ENCODE measurements around the gene TMPRSS12.

TMPRSS12 gene

DNA sequence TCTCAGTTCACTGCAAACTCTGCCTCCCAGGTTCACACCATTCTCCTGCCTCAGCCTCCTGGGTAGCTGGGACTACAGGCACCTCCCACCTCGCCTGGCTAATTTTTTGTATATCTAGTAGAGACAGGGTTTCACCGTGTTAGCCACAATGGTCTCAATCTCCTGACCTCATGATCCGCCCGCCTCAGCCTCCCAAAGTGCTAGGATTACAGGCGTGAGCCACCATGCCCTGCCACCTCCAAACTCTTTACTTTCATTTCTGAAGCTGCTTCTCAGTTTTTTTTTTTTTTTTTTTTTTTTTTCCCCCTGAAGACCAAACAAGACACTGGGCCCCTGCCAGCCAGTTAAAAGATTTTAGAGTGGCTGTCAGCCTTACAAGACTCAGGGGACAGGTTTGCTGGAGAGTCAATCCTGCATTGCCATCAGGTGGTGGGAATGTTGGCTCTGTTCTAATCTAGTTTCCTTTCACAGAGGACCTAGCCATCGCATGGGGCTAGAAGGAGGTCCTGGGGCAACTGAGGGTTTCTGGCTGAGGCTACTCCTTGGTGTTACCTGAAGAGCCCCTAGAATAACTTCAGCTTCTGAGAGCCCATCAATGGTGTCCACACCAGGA lies 72.3 kb downstream of the TMPRSS12 start:
- no peak overlapping the region for H3K4me2 ChIP-seq (ENCODE audit: low read depth, low read length, poor library complexity, severe bottlenecking)
- TF ChIP-seq, protein P1, sequence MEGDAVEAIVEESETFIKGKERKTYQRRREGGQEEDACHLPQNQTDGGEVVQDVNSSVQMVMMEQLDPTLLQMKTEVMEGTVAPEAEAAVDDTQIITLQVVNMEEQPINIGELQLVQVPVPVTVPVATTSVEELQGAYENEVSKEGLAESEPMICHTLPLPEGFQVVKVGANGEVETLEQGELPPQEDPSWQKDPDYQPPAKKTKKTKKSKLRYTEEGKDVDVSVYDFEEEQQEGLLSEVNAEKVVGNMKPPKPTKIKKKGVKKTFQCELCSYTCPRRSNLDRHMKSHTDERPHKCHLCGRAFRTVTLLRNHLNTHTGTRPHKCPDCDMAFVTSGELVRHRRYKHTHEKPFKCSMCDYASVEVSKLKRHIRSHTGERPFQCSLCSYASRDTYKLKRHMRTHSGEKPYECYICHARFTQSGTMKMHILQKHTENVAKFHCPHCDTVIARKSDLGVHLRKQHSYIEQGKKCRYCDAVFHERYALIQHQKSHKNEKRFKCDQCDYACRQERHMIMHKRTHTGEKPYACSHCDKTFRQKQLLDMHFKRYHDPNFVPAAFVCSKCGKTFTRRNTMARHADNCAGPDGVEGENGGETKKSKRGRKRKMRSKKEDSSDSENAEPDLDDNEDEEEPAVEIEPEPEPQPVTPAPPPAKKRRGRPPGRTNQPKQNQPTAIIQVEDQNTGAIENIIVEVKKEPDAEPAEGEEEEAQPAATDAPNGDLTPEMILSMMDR (conservative IDR thresholded peaks at IDR 0.05; ENCODE audit: low read length), result no peak
- TF ChIP-seq EZH2phosphoT487 (IDR thresholded peaks at IDR 0.05; ENCODE audit: borderline replicate concordance), result no peak
- no peaks in the 10 kb centered on the region for H3K9me2 ChIP-seq (replicated peaks; ENCODE audit: low read depth, low read length)
- H3K36me3 ChIP-seq (ENCODE audit: insufficient read depth, low read length), result no peaks in the 10 kb centered on the region
- H3K9me3 ChIP-seq (ENCODE audit: insufficient read depth, low read depth, low read length), result peaks cover 22% of the 10 kb centered on the region; the same call in 1 of the 2 replicates
- no peaks in the 10 kb centered on the region for H3K79me2 ChIP-seq (ENCODE audit: insufficient read depth, low read length)
- no peak overlapping the region for H3K4me3 ChIP-seq (ENCODE audit: low read length, poor library complexity, severe bottlenecking)
- no peaks in the 10 kb centered on the region for H3K27me3 ChIP-seq (ENCODE audit: insufficient read depth, low read length, poor library complexity, severe bottlenecking)
- H3K9ac ChIP-seq (ENCODE audit: low read depth, low read length, poor library complexity, severe bottlenecking), result no peak overlapping the region
- H2AFZ ChIP-seq (ENCODE audit: low read length), result no peak overlapping the region
- H3F3A ChIP-seq (ENCODE audit: low read depth), result no peaks in the 10 kb centered on the region
- no peaks in the 10 kb centered on the region for H4K20me1 ChIP-seq (ENCODE audit: insufficient read depth, low read length, poor library complexity, severe bottlenecking)
- no peaks in the 10 kb centered on the region for H3K4me1 ChIP-seq (ENCODE audit: insufficient read depth, low read length, poor library complexity, severe bottlenecking)

DNA sequence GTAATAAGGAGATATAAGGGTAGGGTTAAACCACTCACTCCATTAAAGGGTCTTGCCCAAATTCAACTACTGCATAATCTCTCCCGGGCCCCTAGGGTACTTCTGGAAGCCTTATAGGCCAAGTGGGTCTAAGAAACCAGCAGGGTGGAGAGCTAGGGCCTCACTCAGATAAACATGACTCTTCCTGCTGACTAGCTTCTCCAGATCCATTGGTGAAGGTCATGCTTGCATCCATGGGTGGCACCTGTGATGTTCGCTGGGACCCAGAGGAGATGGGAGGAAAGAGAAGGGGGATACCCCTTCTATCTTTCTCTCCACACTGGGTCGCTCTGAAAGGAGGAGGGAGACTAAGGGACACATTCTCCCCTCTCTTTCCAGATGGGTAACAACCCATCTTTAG lies 73.6 kb downstream of the TMPRSS12 start:
- TF ChIP-seq, protein P1 (conservative IDR thresholded peaks at IDR 0.05; ENCODE audit: low read length), result no peak
- TF ChIP-seq EZH2phosphoT487 (IDR thresholded peaks at IDR 0.05; ENCODE audit: borderline replicate concordance), result no peak
- H3K27me3 ChIP-seq (ENCODE audit: insufficient read depth, low read length, poor library complexity, severe bottlenecking), result no peaks in the 10 kb centered on the region
- peaks cover 22% of the 10 kb centered on the region; the same call in 1 of the 2 replicates for H3K9me3 ChIP-seq (ENCODE audit: insufficient read depth, low read depth, low read length)

DNA sequence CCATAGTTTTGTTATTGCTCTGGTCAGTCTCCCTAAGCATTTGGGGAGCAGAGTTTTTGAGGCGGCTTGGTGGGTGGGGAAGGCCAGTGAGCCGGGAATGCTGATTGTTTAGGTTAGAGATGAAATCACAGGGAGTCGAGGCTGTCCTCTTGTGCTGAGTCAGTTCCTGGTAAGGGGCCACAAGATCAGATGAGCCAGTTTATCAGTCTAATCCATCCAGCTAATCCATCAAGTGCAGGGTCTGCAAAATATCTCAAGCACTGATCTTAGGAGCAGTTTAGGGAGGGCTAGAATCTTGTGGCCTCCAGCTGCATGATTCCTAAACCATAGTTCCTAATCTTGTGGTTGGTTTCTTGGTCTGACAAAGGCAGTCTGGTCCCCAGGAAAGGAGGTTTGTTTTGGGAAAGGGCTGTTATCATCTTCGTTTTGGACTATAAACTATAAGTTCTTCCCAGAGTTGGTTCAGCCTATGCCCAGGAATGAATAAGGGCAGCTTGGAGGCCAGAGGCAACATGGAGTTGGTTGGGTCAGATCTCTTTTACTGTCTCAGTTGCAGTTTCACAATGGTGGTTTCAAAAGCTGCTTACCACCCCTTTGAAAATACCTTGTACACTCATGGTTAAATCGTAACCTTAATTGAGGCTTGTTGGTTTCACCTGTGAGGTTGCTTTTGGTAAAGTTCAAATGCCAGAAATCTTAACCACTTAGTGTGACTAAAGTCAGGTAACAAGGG lies 76.0 kb downstream of the TMPRSS12 start:
- Histone ChIP-seq H3F3A (ENCODE audit: low read depth) (no peaks in the 10 kb centered on the region), H3K27me3 (ENCODE audit: insufficient read depth, low read length, poor library complexity, severe bottlenecking) (no peaks in the 10 kb centered on the region), H3K4me2 (ENCODE audit: low read depth, low read length, poor library complexity, severe bottlenecking) (no peak overlapping the region), H3K9ac (ENCODE audit: low read depth, low read length, poor library complexity, severe bottlenecking) (no peak overlapping the region), H3K9me2 (replicated peaks; ENCODE audit: low read depth, low read length) (no peaks in the 10 kb centered on the region), H3K4me3 (ENCODE audit: low read length, poor library complexity, severe bottlenecking) (no peak overlapping the region), H3K36me3 (ENCODE audit: insufficient read depth, low read length) (no peaks in the 10 kb centered on the region), H3K4me1 (ENCODE audit: insufficient read depth, low read length, poor library complexity, severe bottlenecking) (peaks cover 16% of the 10 kb centered on the region), H2AFZ (ENCODE audit: low read length) (no peak overlapping the region), H3K9me3 (ENCODE audit: insufficient read depth, low read depth, low read length) (peaks cover 6% of the 10 kb centered on the region; the same call in 1 of the 2 replicates), H4K20me1 (ENCODE audit: insufficient read depth, low read length, poor library complexity, severe bottlenecking) (no peaks in the 10 kb centered on the region), H3K79me2 (ENCODE audit: insufficient read depth, low read length) (no peaks in the 10 kb centered on the region)
- TF ChIP-seq, protein P1 (conservative IDR thresholded peaks at IDR 0.05; ENCODE audit: low read length), result no peak
- TF ChIP-seq EZH2phosphoT487 (IDR thresholded peaks at IDR 0.05; ENCODE audit: borderline replicate concordance), result no peak

More for the DNA sequence above, 73.6 kb downstream of the TMPRSS12 start:
- Histone ChIP-seq H3K4me2 (ENCODE audit: low read depth, low read length, poor library complexity, severe bottlenecking) (no peak overlapping the region), H3K4me1 (ENCODE audit: insufficient read depth, low read length, poor library complexity, severe bottlenecking) (no peaks in the 10 kb centered on the region), H3F3A (ENCODE audit: low read depth) (no peaks in the 10 kb centered on the region), H3K9me2 (replicated peaks; ENCODE audit: low read depth, low read length) (no peaks in the 10 kb centered on the region), H3K9ac (ENCODE audit: low read depth, low read length, poor library complexity, severe bottlenecking) (no peak overlapping the region), H3K36me3 (ENCODE audit: insufficient read depth, low read length) (no peaks in the 10 kb centered on the region), H3K79me2 (ENCODE audit: insufficient read depth, low read length) (no peaks in the 10 kb centered on the region), H2AFZ (ENCODE audit: low read length) (no peak overlapping the region), H3K4me3 (ENCODE audit: low read length, poor library complexity, severe bottlenecking) (no peak overlapping the region), H4K20me1 (ENCODE audit: insufficient read depth, low read length, poor library complexity, severe bottlenecking) (no peaks in the 10 kb centered on the region)
